ENCODE measurements around the gene OR2A25. TPM values are rescaled to one million over a fixed set of nuclear protein-coding genes. Genes with fewer than 3 reads are reported as not detected.

Gene OR2A25
- total RNA-seq, 1 experiment from 2014 or later, result 0.13 TPM

DNA sequence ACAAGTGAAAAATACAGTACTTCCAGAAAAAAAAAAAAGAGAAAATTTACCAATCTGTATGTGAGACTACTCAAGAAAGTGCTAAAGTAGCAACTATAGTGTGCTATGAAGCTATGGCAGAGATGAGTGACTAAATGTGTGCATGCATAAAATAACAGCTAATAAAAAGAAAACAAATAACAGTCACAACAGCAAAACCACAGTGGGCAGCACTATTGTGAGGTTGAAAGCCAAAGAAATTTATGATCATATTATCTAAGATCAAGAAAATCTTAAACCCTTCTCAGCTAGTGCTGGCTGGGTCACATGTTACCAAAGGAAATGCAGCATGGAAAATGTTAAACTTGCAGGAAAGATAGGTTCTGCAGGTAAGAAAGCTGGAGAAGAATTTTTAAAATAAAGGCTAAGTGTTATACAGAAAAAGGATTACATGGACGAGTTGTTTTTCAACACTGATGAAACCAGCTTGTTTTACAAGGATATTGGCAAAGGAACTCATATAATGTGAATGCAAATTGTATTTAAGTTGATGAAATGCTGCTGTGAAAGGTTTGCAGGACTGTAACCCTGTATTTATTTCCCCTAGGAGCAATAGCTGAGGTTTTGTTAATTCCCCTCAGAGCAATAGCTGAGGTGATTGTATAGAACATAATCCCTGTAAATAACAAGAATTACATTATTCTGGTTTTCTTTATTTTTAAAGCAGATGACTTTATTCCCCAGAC, 36.5 kb upstream of the OR2A25 start:
- Histone ChIP-seq H2BK15ac (ENCODE audit: low read depth, low read length) (no peak overlapping the region), H3K18ac (ENCODE audit: insufficient read length, low read depth, low read length) (no peak overlapping the region), H3K23ac (ENCODE audit: insufficient read length, low read depth, low read length) (no peak overlapping the region), H4K5ac (ENCODE audit: insufficient read length, low read depth, low read length) (no peak overlapping the region), H2AK5ac (ENCODE audit: insufficient read length, low read length) (no peak overlapping the region), H2BK5ac (ENCODE audit: insufficient read length, low read length) (no peak overlapping the region), H4K8ac (replicated peaks; ENCODE audit: insufficient read length, low read depth, low read length) (no peak overlapping the region), H2BK20ac (ENCODE audit: low read depth, low read length, poor library complexity, severe bottlenecking) (no peak overlapping the region), H4K20me1 (ENCODE audit: control insufficient read depth, insufficient read depth, insufficient read length) (no peaks in the 10 kb centered on the region), H3K4me2 (ENCODE audit: insufficient read depth, insufficient read length, low read length) (no peak overlapping the region), H2BK12ac (ENCODE audit: insufficient read length, low read depth, low read length) (no peak overlapping the region), H4K91ac (ENCODE audit: insufficient read length, low read depth, low read length) (no peak overlapping the region), H3K4me1 (ENCODE audit: insufficient read depth, low read length) (no peaks in the 10 kb centered on the region), H2BK120ac (ENCODE audit: low read depth, low read length, poor library complexity, severe bottlenecking) (no peak overlapping the region), H3K79me1 (ENCODE audit: insufficient read depth, low read depth, low read length, poor library complexity, severe bottlenecking) (no peaks in the 10 kb centered on the region), H2AFZ (ENCODE audit: low read length) (no peak overlapping the region), H3K27ac (ENCODE audit: insufficient read length, low read depth, low read length) (no peak overlapping the region), H3T11ph (ENCODE audit: low read length) (no peak overlapping the region), H3K56ac (ENCODE audit: insufficient read length, low read depth, low read length) (no peak overlapping the region), H3K79me2 (ENCODE audit: insufficient read depth, low read length) (no peaks in the 10 kb centered on the region), H3K27me3 (ENCODE audit: insufficient read depth, low read length) (no peaks in the 10 kb centered on the region), H3K9ac (ENCODE audit: extremely low read depth, insufficient read length, low read length) (no peak overlapping the region), H3K9me3 (ENCODE audit: control insufficient read depth, low read depth, low read length) (no peaks in the 10 kb centered on the region), H3K14ac (ENCODE audit: insufficient read depth, low read length) (no peak overlapping the region), H3K4ac (ENCODE audit: low read depth, low read length) (no peak overlapping the region), H3K23me2 (ENCODE audit: insufficient read length, low read depth, low read length, poor library complexity, severe bottlenecking) (no peaks in the 10 kb centered on the region)
- Mint-ChIP-seq H3K27me3 (ENCODE audit: low read depth) (no peaks in the 10 kb centered on the region), H3K36me3 (ENCODE audit: insufficient read depth in 1 of 3, low read depth in 3 of 3) (no peaks in the 10 kb centered on the region), H3K4me1 (no peaks in the 10 kb centered on the region; a peak in 1 of 4 replicates), H3K9me3 (no peaks in the 10 kb centered on the region), H3K4me3 (no peak overlapping the region), H3K27ac (no peak overlapping the region)
- TF ChIP-seq, protein P1, sequence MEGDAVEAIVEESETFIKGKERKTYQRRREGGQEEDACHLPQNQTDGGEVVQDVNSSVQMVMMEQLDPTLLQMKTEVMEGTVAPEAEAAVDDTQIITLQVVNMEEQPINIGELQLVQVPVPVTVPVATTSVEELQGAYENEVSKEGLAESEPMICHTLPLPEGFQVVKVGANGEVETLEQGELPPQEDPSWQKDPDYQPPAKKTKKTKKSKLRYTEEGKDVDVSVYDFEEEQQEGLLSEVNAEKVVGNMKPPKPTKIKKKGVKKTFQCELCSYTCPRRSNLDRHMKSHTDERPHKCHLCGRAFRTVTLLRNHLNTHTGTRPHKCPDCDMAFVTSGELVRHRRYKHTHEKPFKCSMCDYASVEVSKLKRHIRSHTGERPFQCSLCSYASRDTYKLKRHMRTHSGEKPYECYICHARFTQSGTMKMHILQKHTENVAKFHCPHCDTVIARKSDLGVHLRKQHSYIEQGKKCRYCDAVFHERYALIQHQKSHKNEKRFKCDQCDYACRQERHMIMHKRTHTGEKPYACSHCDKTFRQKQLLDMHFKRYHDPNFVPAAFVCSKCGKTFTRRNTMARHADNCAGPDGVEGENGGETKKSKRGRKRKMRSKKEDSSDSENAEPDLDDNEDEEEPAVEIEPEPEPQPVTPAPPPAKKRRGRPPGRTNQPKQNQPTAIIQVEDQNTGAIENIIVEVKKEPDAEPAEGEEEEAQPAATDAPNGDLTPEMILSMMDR (conservative IDR thresholded peaks at IDR 0.05), result no peak
- WGBS (ENCODE audit: extremely low coverage, insufficient read length, low lambda C conversion rate), result no CpG with 5 or more reads among the region's 1 CpG
- no peak for DNase-seq
